Measurements from ENCODE around the gene RPL9. TPM values are rescaled to one million over a fixed set of nuclear protein-coding genes. Genes with fewer than 3 reads are reported as not detected.

Gene RPL9
- total and polyA plus RNA-seq, 2 donors from 2014 or later: 1,087 to 2,403 TPM

DNA sequence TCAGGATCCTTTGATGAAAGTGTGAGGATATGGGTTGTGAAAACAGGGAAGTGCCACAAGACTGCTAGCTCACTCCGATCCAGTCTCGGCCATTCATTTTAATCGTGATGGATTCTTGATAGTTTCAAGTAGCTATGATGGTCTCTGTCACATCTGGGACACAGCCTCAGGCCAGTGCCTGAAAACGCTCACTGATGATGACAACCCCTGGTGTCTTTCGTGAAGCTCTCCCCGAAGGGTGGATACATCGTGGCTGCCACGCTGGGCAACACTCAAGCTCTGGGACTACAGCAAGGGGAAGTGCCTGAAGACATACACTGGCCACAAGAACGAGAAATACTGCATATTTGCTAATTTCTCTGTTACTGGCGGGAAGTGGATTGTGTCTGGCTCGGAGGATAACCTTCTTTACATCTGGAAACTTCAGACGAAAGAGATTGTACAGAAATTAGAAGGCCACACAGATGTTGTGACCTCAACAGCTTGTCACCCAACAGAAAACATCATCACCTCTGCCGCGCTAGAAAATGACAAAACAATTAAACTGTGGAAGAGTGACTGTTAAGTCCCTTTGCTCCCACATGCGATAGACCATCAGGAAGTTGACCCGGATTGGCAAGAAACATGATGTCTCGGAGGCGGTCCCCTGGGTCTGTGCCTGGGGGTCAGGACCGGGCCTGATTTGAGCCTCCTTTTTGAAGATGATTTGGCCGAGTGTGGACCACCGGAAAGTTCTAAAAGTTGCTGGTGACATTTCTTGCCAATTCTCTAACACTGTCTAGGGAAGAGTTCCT, 22.4 kb upstream of the RPL9 start:
- no peak for TF ChIP-seq CTCF (IDR thresholded peaks at IDR 0.05; ENCODE audit: borderline replicate concordance, extremely low read depth, insufficient read depth)
- intact Hi-C loops (cut with DNase I): no loop called here
- DNase-seq: no peak
- FAIRE-seq: no peak
- Histone ChIP-seq H3K9ac (ENCODE audit: low read length in 3 of 3) (no peak overlapping the region), H3K36me3 (ENCODE audit: control insufficient read depth in 2 of 3, insufficient read depth in 3 of 3, low read length in 3 of 3) (peaks cover 0 to 6% (median 3%) of the 10 kb centered on the region in 3 donors), H3K4me3 (ENCODE audit: low read length in 3 of 3) (no peak overlapping the region), H3K27me3 (ENCODE audit: control insufficient read depth, insufficient read depth, low read length) (no peaks in the 10 kb centered on the region), H3K4me1 (ENCODE audit: control insufficient read depth in 2 of 3, insufficient read depth in 2 of 3, low read depth in 1 of 3, low read length in 3 of 3) (no peaks in the 10 kb centered on the region), H3K27ac (ENCODE audit: low read depth in 2 of 2, low read length in 2 of 2) (no peak overlapping the region), H3K9me3 (ENCODE audit: control insufficient read depth in 2 of 3, insufficient read depth in 1 of 3, low read length in 3 of 3) (no peaks in the 10 kb centered on the region)

- FAIRE-seq: no peak
- TF ChIP-seq CTCF (IDR thresholded peaks at IDR 0.05; ENCODE audit: borderline replicate concordance, extremely low read depth, insufficient read depth): no peak
These were observed 21.5 kb upstream of the RPL9 start for GRCh38 chr4:39480251-39480650.

DNA sequence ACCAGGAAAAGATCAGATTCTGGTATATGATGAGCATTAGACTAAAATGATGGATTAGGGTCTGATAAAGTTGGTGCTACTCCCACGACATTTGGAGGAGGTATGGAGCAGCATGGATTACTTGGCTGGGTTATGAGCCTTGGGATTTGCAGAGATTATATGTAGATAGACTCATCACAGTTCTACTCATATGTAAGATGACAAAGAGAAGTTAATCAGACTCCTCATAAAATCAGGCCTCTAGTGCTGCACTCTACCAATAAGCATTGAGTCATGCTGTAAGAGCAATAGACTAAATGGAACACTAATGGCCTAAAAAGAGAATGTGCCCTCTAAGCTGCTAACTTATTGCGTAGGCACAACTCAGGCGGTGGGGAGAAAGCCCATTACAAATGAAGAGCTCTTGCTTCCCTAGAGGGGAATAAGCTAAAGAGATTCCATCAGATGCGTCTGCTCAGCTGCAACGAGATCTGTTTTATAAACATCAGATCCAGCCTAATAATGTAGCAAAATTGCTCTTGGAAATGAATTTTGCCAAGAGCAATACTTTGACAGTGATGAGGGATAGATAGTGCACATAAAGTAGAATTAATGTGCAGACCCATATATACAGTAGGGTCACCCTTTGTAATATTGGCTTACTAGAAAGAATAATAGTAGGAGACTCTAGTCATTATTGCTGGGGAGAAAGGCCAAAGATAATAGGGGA, 17.6 kb upstream of the RPL9 start:
- Histone ChIP-seq H3K9me3 (ENCODE audit: control insufficient read depth in 2 of 3, insufficient read depth in 1 of 3, low read length in 3 of 3) (no peaks in the 10 kb centered on the region), H3K36me3 (ENCODE audit: control insufficient read depth in 2 of 3, insufficient read depth in 3 of 3, low read length in 3 of 3) (peaks cover 0 to 6% (median 3%) of the 10 kb centered on the region in 3 donors), H3K4me3 (ENCODE audit: low read length in 3 of 3) (no peak overlapping the region), H3K4me1 (ENCODE audit: control insufficient read depth in 2 of 3, insufficient read depth in 2 of 3, low read depth in 1 of 3, low read length in 3 of 3) (no peaks in the 10 kb centered on the region), H3K27ac (ENCODE audit: low read depth in 2 of 2, low read length in 2 of 2) (no peak overlapping the region), H3K27me3 (ENCODE audit: control insufficient read depth, insufficient read depth, low read length) (no peaks in the 10 kb centered on the region), H3K9ac (ENCODE audit: low read length in 3 of 3) (no peak overlapping the region)
- intact Hi-C loops (cut with DNase I): no loop called here
- no peak for FAIRE-seq
- DNase-seq: no peak
- TF ChIP-seq CTCF (IDR thresholded peaks at IDR 0.05; ENCODE audit: borderline replicate concordance, extremely low read depth, insufficient read depth): no peak

More at GRCh38 chr4:39480251-39480650, 21.5 kb upstream of the RPL9 start:
- H3K4me1 ChIP-seq (ENCODE audit: control insufficient read depth in 2 of 3, insufficient read depth in 2 of 3, low read depth in 1 of 3, low read length in 3 of 3): no peaks in the 10 kb centered on the region
- intact Hi-C loops (cut with DNase I): no loop called here
- H3K9me3 ChIP-seq (ENCODE audit: control insufficient read depth in 2 of 3, insufficient read depth in 1 of 3, low read length in 3 of 3): no peaks in the 10 kb centered on the region
- H3K36me3 ChIP-seq (ENCODE audit: control insufficient read depth in 2 of 3, insufficient read depth in 3 of 3, low read length in 3 of 3): peaks cover 0 to 6% (median 3%) of the 10 kb centered on the region in 3 donors
- H3K27me3 ChIP-seq (ENCODE audit: control insufficient read depth, insufficient read depth, low read length): no peaks in the 10 kb centered on the region
- DNase-seq: peak in 1 of 5 donors; percentile 75
- no peak overlapping the region for H3K4me3 ChIP-seq (ENCODE audit: low read length in 3 of 3)
- H3K27ac ChIP-seq (ENCODE audit: low read depth in 2 of 2, low read length in 2 of 2): no peak overlapping the region
- no peak overlapping the region for H3K9ac ChIP-seq (ENCODE audit: low read length in 3 of 3)

All from kidney (tissue), 14 donors.